GM19452 (cell line): ENCODE data around the gene MAPK4.
A peak's percentile ranks its signal among the peaks of the same experiment; 100 is the strongest.
"Not testable (repeated sequence)": the region's sequence is repeated elsewhere in the genome, so short reads cannot be mapped to it uniquely, and the experiment has no call there.

Experiments
- ATAC-seq: cut with Tn5 transposase; IDR thresholded peaks from one replicate; pipeline ENCODE4 v1.9.1; 2021; ENCODE audit not compliant: unreplicated experiment

The MAPK4 gene

DNA sequence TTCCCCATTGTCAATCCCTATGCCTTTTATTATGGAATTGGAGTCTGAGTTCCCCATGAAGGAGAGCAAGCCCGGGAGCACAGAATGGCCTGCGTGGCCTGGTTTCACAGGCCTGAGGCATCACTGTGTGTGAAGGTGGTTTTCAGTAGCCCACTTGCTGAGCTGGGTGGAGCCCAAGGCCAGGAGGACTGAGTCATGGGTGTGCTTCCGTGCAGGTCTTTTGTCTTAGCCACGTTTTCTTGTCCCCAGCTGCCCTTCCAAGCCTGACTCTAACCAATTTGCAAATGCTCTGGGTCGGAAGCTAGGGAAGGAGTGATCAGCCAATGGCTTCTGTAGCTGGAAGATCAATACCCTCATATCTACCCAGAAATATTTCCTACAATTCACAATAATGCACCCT is 119.2 kb downstream of the MAPK4 start:
- no peak for ATAC-seq

DNA sequence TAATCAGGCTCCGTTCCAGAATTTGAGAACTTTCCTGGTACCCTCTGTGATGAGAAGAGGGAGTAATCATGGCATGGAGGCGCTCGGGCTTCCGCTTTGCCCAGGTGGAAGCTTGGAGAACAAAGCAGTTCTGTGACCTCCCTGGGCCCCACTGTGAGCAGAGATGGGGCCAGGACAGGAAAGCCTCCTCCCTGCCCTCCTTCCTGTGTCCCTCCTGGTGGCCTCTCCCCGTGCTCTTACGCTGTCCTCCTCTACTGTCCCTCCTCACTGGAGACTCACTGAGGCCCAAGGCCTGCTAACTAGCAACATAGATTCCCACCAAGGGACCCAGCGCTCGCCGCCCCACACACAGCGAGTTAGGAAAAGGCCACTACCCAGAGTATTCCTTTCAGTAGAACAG is 119.8 kb downstream of the MAPK4 start:
- no peak for ATAC-seq

DNA sequence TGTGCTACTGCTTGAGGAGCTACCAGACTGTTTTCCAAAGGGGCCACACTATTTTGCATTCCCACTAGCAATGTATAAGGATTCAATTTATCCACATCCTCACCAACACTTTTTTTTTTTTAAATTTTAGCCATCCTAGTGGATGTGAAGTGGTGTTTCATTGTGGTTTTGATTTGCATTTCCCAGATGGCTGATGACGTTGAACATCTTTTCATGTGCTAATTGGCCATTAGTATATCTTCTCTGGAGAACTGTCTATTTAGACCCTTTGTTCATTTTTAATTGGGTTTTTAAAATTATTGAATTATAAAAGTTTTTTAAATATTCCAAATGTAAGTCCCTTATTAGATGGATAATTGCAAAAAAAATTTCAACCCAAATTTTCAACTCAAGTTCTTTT is 121.1 kb downstream of the MAPK4 start:
- ATAC-seq: no peak

DNA sequence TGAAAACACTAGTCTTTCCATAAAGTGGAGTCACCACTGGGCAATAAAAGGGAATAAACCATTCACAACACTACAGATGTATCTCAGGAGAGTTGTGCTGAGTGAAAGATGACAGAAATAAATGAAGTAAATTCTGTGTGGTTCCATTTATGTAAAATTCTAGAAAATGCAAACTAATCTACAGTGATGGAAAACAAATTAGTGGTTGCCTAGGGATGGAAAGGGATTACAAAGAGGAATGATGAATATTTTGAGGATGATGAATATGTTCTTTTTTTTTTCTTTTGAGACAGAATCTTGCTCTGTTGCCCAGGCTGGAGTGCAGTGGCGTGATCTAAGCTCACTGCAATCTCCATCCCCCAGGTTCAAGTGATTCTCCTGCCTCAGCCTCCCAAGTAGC is 123.0 kb downstream of the MAPK4 start:
- no peak for ATAC-seq

DNA sequence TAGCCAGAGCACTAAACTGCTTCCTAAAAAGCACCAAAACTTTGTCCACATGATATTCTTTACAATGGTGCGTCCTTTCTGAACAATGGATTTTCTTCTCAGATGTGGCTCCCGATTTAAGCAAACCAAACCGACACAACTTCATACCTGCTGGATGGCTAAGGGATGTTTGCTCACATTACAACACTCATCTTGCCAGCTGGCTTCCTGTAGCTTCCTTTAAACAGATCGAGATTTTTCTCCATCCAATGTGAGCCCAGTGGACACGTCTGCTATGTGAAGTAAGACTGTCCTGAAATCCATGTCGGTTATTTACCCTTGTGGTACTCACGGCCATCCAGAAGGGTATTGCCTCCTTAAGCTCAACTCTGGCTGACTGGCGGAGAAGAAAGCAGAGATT is 126.5 kb downstream of the MAPK4 start:
- ATAC-seq: no peak

GRCh38 chr18:50687491-50687890 is 127.6 kb downstream of the MAPK4 start:
- no peak for ATAC-seq

DNA sequence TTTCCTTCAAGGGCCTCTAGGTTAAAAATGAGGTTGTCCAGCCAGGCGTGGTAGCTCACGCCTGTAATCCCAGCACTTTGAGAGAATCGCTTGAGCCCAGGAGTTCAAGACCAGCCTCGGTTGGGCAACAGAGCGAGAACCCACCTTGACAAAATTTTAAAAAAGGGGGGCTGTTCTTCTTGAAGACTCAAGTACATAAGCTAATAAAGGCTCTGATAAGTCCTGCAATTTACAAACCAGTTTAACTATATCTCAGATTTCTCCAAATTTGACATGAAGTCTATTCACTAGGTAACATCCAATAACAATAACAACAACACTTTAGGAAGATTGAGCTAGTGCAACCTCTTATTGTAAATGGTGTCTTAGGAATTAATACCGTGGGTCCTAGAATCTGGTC is 129.7 kb downstream of the MAPK4 start:
- no peak for ATAC-seq

DNA sequence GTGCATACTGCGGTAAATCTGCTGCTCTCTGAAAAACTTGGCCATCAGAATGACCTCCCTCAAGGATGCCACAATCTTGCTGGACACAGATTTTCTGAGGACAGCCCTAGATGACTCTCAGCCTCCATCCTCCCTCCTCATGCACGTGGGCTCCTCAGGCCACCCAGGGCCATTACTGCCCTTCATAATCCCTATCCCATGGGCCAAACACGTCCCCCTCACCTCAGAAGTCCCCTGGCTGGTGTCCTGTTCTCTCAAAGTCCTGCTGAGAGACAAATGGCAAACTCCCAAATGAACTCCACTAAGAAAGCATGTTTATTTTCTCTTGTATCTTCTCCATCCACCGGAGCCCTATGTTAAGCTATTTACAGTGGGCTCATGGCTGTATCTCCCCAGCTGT is 134.3 kb downstream of the MAPK4 start:
- ATAC-seq: no peak

DNA sequence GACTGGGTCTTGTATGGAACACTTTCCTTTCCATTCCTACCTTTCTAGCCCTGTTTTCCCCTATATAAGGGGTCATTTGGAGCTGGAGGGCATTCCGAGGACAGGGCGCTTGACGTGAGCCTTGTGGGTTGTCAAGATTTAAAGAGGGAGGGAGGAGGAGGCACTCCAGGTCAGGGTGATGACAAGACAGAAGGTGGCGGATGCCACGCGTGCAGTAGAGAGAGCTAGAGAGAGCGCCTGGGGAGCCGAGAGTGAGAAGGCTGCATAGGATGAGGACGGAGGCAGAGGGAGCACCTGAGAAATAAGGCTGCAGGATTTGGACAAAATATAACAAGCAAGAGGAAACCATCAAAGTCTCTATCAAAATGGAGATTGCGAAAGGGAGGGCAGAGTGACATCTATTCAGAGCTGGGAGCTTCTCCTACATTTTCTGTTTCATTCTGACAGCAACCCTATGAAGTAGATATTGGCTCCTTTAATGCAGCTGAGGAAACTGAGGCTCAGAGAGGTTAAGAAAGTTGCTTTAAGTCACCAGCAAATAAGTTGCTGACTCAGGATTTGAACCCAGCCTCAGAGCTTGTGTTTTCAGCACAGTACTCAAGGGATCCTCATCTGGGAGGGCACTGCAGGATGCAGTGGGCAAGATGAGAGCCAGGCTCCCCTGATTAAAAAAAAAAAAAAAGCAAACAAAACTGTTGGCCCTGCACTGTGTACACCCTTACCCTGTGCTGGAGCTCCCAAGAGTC is 135.7 kb downstream of the MAPK4 start:
- no peak for ATAC-seq

GRCh38 chr18:50696436-50696835 is 136.5 kb downstream of the MAPK4 start:
- no peak for ATAC-seq

DNA sequence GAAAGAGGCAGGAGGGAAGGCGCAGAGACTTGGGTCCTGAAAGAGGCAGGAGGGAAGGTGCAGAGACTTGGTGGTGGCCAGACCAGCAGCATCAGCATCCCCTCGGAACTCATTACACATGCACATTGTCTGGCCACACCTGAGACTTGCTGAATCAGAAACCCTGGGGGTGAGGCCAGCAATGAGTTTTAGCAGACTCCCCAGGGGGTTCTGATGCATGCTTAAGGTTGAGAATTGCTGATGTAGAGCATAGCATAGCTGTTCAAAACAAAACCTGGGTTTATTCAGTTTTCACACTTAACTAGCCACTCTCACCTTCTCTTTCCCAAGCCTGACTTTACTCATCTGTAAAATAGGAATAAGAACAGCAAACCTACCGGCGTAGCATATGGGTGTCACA is 137.0 kb downstream of the MAPK4 start:
- peak; percentile 81 for ATAC-seq

GRCh38 chr18:50697509-50697908 is 137.6 kb downstream of the MAPK4 start:
- peak; percentile 27 for ATAC-seq

GRCh38 chr18:50700245-50701165 is 140.6 kb downstream of the MAPK4 start:
- no peak for ATAC-seq

- ATAC-seq: no peak
Observed at GRCh38 chr18:50704357-50704940, 144.6 kb downstream of the MAPK4 start.

GRCh38 chr18:50706199-50706598 is 146.3 kb downstream of the MAPK4 start:
- ATAC-seq: no peak

DNA sequence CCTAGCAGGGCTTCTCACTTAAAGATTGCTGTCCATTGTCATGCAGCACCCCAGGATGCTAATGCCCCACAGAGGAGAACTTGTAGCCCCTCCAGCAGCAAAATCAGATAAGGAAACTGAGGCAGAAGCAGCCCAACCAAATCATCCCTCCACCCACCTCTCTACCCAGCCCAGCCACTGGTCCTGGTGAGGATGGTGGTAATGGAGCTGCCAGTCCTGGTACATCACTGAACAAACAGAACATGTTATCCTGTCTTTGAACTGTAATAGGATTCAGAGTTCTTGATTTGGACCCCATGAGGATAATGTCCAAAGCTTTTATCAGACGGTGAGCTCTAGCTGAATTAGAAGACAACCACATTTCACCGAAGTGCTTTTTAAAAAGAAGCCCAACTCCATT is 146.8 kb downstream of the MAPK4 start:
- no peak for ATAC-seq

GRCh38 chr18:50707297-50707696 is 147.4 kb downstream of the MAPK4 start:
- ATAC-seq: not testable (repeated sequence)

GRCh38 chr18:50707855-50708469 is 148.1 kb downstream of the MAPK4 start:
- ATAC-seq: no peak

GRCh38 chr18:50709193-50709592 is 149.3 kb downstream of the MAPK4 start:
- no peak for ATAC-seq

- ATAC-seq: no peak
Observed at GRCh38 chr18:50711386-50711785, 151.5 kb downstream of the MAPK4 start.

DNA sequence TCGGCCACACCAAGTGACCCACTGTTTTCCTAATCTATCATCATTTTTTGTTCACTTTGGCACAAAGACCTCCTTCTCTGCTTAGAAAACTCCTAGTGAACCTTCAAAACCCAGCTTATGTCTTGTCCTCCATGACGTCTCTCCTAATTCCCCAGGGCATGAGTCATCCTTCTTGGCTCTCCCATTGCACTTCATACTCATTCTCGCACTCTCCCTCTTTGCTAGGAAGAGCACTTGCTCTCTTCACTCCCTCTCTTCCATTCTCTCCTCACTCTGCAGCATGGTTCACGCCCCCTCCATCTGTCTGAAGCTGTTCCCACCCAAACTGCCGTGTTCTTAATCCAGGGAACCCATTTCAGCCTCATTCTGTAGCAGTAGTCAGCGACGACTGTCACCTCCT is 156.0 kb downstream of the MAPK4 start:
- no peak for ATAC-seq
